Memory B cell (primary cell): Measurements from ENCODE around the gene RRP1.
"Not testable (repeated sequence)": the region's sequence is repeated elsewhere in the genome, so short reads cannot be mapped to it uniquely, and the experiment has no call there.

Experiments
- ATAC-seq: fragments of 150-1000 bp; cut with Tn5 transposase; 2 replicates; pipeline ENCODE4 v1.10.0; 2021; ENCODE audit warnings: low read depth, mild to moderate bottlenecking, moderate library complexity
- DNase-seq, 2 donors: peaks; one replicate each; pipeline ENCODE4 v3.0.0; 2022; ENCODE audit warnings: low spot score in 2 of 2
- H3K27ac Mint-ChIP-seq: one replicate; pipeline ENCODE4 v1.8.0; 2022; ENCODE audit warnings: mild to moderate bottlenecking, moderate library complexity, mixed read lengths
- H3K27me3 Mint-ChIP-seq: one replicate; pipeline ENCODE4 v1.8.0; 2022; ENCODE audit warnings: mixed read lengths
- H3K36me3 Mint-ChIP-seq: one replicate; pipeline ENCODE4 v1.8.0; 2022; ENCODE audit warnings: mild to moderate bottlenecking, mixed read lengths
- H3K4me1 Mint-ChIP-seq: one replicate; pipeline ENCODE4 v1.8.0; 2022; ENCODE audit warnings: mixed read lengths
- H3K4me3 Mint-ChIP-seq: one replicate; pipeline ENCODE4 v1.8.0; 2022; ENCODE audit warnings: mild to moderate bottlenecking, moderate library complexity, mixed read lengths
- H3K9me3 Mint-ChIP-seq: one replicate; pipeline ENCODE4 v1.8.0; 2022; ENCODE audit warnings: mixed read lengths

The RRP1 gene

DNA sequence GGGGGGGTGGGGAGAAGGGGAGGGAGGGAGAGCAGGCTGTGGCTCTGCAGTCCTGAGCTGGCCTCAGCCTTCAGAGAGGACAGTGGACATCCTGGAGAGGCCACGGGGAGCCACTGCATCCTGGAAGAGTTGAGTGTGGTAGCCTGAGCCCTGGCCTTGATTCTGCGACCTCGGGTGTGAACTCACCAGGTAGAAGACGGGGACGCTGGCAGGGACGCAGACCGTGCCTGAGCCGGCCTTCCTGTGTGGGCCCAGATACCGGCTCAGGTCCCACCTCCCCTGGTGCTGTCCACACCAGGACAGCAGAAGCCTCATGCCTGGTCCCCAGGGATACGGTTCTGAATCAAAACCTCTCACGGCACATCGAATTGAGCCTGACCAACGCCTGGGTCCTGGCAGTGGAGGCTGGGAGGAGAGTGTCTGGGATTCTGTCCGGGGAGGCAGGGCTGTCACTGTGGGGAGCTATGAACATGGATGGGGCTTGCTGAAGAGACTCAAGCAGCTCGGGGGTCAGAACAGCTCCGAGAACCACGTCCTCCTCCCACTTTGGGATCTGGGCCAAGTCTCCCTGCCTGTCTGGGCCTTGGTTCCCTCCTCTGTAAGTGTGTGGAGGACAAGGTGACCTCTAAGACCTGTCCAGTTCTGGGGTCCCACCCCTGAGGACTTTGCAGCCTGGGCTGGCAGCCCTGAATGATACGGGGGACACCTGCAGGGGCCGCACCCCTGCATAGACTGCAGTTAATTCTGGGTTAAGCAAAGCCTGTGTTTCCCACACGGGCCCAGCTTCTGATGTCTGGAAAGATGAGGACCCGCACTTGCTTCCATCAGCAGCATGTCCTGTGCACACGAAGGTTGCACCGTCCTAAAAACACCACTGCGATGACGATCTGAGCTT is 30.4 kb downstream of the RRP1 start:
- peaks cover 7% of the 10 kb centered on the region for H3K36me3 Mint-ChIP-seq
- no peak overlapping the region for H3K27ac Mint-ChIP-seq

DNA sequence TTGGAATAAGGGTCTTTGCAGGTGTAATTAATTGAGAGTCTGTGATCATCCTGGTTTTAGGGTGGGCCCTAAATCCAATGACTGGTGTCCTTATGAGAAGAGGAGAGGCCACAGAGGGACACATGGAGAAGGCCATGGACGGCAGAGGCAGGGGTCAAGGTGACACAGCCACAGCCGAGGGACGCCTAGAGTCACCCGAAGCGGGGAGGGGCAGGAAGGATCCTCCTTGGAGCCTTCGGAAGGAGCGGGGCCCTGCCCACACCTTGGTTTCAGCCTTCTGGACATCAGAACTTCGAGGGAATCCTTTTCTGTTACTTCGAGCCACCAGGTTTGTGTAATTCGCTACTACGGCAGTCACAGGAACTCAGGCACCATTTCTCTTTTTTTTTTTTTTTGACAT is 31.1 kb downstream of the RRP1 start:
- Mint-ChIP-seq H3K4me1 (no peaks in the 10 kb centered on the region), H3K4me3 (no peak overlapping the region), H3K36me3 (peaks cover 5% of the 10 kb centered on the region), H3K27me3 (peaks cover 6% of the 10 kb centered on the region), H3K9me3 (peaks cover 5% of the 10 kb centered on the region), H3K27ac (no peak overlapping the region)
- DNase-seq, result no peak
- no peak for ATAC-seq

More for the DNA sequence above, 30.4 kb downstream of the RRP1 start:
- Mint-ChIP-seq H3K4me3 (no peak overlapping the region), H3K9me3 (peaks cover 5% of the 10 kb centered on the region), H3K27me3 (peaks cover 8% of the 10 kb centered on the region), H3K4me1 (peaks cover 2% of the 10 kb centered on the region)
- ATAC-seq (no peak), DNase-seq (no peak)

DNA sequence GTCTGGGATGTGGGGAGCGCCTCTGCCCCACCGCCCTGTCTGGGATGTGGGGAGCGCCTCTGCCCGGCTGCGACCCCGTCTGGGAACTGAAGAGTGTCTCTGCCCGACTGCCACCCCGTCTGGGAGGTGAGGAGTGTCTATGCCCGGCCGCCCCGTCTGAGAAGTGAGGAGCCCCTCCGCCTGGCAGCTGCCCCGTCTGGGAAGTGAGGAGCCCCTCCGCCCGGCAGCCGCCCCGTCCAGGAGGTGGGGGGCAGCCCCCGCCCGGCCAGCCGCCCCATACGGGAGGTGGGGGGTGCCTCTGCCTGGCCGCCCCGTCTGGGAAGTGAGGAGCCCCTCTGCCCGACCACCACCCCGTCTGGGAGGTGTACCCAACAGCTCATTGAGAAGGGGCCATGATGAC is 32.8 kb downstream of the RRP1 start:
- H3K4me3 Mint-ChIP-seq, result not testable (repeated sequence)

DNA sequence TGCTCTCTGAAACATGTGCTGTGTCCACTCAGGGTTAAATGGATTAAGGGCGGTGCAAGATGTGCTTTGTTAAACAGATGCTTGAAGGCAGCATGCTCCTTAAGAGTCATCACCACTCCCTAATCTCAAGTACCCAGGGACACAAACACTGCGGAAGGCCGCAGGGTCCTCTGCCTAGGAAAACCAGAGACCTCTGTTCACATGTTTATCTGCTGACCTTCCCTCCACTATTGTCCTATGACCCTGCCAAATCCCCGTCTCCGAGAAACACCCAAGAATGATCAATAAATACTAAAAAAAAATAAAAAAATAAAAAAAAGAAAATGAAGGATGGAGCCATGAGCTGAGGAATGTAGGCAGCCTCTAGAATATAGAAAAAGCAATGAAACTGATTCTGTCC is 33.4 kb downstream of the RRP1 start:
- H3K4me1 Mint-ChIP-seq, H3K27ac Mint-ChIP-seq, H3K9me3 Mint-ChIP-seq, H3K27me3 Mint-ChIP-seq, H3K4me3 Mint-ChIP-seq, ATAC-seq, H3K36me3 Mint-ChIP-seq, DNase-seq: not testable (repeated sequence)

More for the DNA sequence above, 32.8 kb downstream of the RRP1 start:
- not testable (repeated sequence) for H3K27ac Mint-ChIP-seq, H3K9me3 Mint-ChIP-seq, ATAC-seq, H3K27me3 Mint-ChIP-seq, DNase-seq, H3K4me1 Mint-ChIP-seq, H3K36me3 Mint-ChIP-seq

DNA sequence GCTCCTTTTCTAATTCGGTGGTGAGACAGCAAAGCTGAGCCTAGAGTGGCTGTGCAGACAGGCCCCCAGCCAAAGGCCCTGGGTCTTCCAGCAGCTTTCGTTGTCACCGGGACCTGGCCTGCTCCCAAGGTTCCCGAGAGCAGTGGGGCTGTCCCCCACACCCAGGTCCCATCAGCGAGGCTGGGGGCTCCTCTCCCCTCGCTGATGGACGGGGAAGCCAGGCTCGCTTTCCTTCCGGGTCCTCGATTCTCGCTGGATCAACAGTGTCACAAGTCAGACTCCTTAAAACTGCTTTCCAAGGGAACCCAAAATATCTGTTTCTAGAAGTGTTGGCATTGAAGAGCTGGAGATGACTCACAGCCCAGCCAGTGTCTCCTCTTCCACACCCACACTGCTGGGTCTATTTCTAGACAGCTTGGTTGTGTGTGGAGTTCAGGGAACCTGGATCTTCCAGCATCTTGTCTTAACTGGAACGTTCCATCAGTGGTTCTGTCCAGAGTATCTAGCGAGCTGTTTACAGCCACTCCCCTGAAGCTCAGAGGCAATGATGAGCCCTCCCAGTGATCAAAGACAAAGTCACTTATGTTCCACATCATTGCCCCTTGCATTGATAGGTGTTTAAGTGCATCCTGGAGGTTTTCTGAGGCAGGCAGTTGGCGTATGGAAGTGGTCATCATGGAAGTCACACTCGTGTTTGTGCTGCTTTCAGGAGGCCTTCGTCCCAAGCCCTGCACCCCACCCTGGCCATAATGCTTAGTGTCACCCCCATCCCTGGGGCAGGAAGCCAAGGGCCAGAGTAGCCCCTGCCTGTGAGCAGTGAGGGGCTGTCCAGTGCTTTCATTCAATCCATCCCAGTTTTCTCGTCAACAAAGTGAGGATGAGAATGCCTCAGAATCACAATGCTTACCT is 35.2 kb downstream of the RRP1 start:
- no peak for DNase-seq
- no peak overlapping the region for H3K4me3 Mint-ChIP-seq
- H3K36me3 Mint-ChIP-seq, result no peaks in the 10 kb centered on the region
- ATAC-seq, result no peak
- H3K9me3 Mint-ChIP-seq, result no peaks in the 10 kb centered on the region
- H3K27me3 Mint-ChIP-seq, result peaks cover 3% of the 10 kb centered on the region
- H3K27ac Mint-ChIP-seq, result no peak overlapping the region
- no peaks in the 10 kb centered on the region for H3K4me1 Mint-ChIP-seq

DNA sequence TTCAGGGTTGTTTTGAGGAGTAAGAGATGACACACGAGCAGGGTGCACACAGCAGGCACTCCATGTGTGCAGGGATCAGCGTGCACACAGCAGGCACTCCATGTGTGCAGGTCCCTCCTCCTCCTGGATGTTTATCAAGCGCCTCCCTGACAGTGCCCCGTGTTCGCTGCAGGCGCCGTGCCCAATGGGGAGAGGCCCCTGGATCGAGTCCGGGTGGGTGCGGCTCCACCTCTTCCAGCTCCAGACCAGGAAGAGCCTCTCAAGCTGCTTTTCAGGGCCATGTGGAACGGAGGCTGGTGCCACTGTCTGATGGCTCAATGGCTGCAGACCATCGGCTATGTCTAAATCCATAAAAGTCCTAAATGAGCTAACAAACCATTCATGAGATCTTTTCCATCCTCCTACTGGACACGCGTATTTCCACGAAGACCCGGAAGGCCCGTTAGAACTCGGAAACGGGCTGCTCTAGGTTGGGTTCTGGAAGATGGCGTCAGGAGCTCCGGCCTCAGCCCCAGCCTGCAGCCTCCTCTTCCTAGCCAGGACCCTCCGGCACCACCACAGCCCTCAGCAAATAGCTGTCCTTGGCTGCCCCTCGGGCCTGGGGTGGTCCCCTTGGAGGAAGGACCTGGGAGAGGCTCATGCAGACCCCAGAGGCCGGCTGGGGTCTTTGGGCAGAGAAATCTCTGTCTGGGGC is 36.0 kb downstream of the RRP1 start:
- H3K4me3 Mint-ChIP-seq, result no peak overlapping the region
- H3K36me3 Mint-ChIP-seq, result no peaks in the 10 kb centered on the region
- ATAC-seq, result no peak
- H3K27me3 Mint-ChIP-seq, result peaks cover 3% of the 10 kb centered on the region
- no peaks in the 10 kb centered on the region for H3K4me1 Mint-ChIP-seq
- H3K9me3 Mint-ChIP-seq, result no peaks in the 10 kb centered on the region
- DNase-seq, result no peak
- H3K27ac Mint-ChIP-seq, result no peak overlapping the region

DNA sequence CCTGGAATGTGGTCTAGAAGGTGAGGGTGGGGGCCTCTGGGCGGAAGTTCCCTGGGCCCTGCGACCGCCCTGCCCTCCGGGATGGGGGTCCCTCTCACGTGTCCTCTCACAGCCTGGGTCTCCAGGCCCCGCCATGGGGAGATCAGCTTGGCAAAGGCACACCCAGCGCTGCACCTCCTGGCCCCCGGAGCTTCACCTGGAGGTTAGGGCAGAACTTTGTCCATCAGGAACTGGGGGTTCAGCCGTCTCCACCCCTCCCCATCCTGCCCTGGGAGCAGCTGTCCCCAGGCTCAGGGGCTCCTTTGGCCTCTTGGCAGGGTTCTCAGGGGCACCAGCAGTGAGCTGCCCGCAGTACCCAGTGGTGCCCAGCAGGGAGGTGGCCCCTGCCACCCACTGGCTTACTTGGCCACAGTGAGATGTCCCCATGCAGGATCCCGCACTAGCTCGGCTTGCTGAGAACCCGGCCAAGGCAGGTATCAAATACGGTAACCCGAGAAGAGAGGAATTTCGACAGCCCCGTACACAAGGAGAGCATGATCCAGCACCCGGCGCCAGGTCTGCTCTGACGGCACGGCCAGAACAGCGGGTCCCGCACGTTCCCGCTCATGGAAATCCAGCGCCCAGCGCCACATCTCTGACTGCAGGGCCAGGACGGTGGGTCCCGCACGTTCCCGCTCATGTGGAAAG is 36.7 kb downstream of the RRP1 start:
- H3K36me3 Mint-ChIP-seq, result no peaks in the 10 kb centered on the region
- H3K4me3 Mint-ChIP-seq, result no peak overlapping the region
- DNase-seq, result no peak
- no peak overlapping the region for H3K27ac Mint-ChIP-seq
- H3K9me3 Mint-ChIP-seq, result no peaks in the 10 kb centered on the region
- peaks cover 5% of the 10 kb centered on the region for H3K27me3 Mint-ChIP-seq
- no peaks in the 10 kb centered on the region for H3K4me1 Mint-ChIP-seq
- no peak for ATAC-seq

DNA sequence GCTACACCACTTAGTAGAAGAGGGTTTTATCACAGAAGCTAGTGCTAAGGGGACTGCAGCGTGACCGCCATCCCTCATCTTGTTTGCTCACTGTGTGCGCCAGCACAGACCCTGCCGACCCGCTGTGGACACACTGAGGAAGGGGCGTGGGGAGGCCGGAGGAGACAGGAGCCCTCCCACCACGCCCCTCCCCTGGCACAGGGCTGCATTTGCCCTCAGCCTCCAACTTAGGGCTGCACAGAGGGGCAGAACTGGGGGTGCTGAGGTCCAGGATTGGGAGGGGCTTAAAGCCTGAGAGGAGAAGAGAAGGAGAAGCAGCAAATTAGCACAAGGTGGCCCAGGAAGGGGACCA is 37.2 kb downstream of the RRP1 start:
- Mint-ChIP-seq H3K9me3 (no peaks in the 10 kb centered on the region), H3K36me3 (no peaks in the 10 kb centered on the region), H3K4me3 (no peak overlapping the region), H3K27ac (no peak overlapping the region), H3K4me1 (no peaks in the 10 kb centered on the region), H3K27me3 (peaks cover 6% of the 10 kb centered on the region)
- DNase-seq, result no peak
- ATAC-seq, result no peak

DNA sequence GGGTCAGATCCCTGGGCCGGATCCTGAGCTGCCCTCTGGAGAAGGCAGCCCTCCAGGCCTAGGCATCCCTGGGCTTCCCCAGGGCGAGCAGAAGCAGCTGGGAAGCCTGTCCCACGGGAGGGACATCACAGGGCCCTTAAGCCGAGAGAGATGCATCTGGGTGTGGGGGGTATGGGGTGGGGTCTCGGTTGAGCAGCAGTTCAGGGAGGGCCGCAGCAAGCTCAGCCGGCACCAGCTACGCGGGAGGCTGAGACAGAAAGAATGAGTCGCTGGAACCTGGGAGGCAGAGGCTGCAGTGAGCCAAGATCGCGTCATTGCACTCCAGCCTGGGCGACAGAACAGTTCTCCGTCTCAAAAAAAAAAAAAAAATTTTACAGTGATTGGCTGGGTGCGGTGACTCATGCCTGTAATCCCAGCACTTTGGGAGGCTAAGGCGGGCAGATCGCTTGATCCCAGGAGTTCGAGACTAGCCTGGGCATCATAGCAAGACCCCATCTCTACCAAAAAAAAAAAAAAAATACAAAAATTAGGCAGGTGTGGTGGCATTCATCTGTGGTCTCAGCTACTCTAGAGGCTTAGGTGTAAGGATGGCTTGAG is 37.7 kb downstream of the RRP1 start:
- no peaks in the 10 kb centered on the region for H3K9me3 Mint-ChIP-seq
- DNase-seq (no peak), ATAC-seq (no peak)
- peaks cover 7% of the 10 kb centered on the region for H3K27me3 Mint-ChIP-seq
- no peak overlapping the region for H3K4me3 Mint-ChIP-seq
- H3K4me1 Mint-ChIP-seq, result no peaks in the 10 kb centered on the region
- H3K27ac Mint-ChIP-seq, result no peak overlapping the region
- H3K36me3 Mint-ChIP-seq, result no peaks in the 10 kb centered on the region

DNA sequence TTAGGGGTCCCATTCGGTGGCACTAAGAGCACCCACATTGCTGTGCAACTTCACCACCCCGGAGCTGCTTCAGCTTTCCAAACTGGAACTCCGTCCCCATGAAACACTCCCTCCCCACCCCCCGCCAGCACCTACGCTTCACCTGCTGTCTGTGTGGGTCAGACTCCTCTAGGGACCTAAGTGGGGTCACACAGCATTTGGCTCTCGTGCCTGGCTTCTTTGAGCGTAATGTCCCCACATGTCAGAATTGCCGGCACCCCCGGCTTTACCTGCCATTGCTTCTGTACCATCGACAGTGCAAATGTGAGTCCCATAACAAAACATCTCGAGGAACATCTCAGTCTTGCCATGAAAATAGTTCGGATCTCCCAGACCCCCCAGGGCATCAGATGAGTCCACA is 39.8 kb downstream of the RRP1 start:
- no peaks in the 10 kb centered on the region for H3K4me1 Mint-ChIP-seq
- no peak overlapping the region for H3K4me3 Mint-ChIP-seq
- H3K27me3 Mint-ChIP-seq, result peaks cover 17% of the 10 kb centered on the region
- ATAC-seq (no peak), DNase-seq (no peak)
- H3K36me3 Mint-ChIP-seq, result peaks cover 2% of the 10 kb centered on the region
- H3K9me3 Mint-ChIP-seq, result no peaks in the 10 kb centered on the region
- H3K27ac Mint-ChIP-seq, result no peak overlapping the region

DNA sequence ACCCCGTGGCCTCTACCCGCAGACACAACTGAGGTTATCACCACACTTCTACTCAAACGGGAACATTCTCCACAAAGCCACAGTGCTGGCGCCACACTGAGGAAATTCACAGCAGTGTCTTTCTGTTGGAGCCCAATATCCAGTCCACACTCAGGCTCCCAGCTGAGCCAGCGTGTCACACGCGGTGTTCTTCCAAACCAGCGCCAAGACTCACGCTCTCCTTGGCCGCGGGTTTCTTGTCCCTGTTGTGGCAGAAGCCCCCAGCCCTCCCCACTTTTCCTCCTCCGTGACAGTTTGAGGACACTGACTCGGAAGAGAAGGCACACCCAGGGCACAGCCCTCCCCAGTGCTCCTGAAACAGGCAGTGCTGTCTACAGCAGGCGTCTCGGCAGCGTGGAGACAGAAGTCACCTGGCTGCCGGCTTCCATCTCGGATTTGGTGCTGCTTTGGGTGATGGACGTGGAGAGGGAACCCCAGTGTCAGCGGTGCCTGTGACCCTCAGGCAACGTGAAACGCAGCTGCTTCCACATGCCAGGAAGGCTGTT is 40.3 kb downstream of the RRP1 start:
- Mint-ChIP-seq H3K27ac (no peak overlapping the region), H3K9me3 (no peaks in the 10 kb centered on the region), H3K36me3 (peaks cover 2% of the 10 kb centered on the region), H3K4me3 (no peak overlapping the region), H3K4me1 (no peaks in the 10 kb centered on the region), H3K27me3 (peaks cover 19% of the 10 kb centered on the region)
- DNase-seq (no peak), ATAC-seq (no peak)

DNA sequence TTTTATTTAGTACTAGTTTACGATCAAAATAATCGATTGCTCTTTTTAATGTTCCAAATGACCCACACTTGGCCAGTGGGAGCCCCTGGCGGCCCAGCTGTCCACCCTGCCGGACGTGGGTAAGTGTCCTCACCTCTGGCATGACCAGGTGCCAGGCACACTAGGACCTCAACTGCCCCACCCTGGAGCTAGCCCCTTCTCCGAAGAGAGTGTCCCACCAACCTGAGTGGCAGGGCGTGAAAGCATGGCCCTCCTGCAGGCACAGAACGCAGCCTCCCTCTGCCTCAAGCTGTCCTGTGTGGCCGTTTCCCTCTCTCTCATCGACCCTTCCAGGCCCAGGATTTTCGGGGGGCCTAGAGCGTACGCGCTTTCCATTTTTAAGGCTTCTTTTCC is 42.8 kb downstream of the RRP1 start:
- no peak overlapping the region for H3K27ac Mint-ChIP-seq
- H3K4me3 Mint-ChIP-seq, result no peak overlapping the region
- H3K4me1 Mint-ChIP-seq, result no peaks in the 10 kb centered on the region
- ATAC-seq, result no peak
- H3K27me3 Mint-ChIP-seq, result peaks cover 25% of the 10 kb centered on the region
- peaks cover 2% of the 10 kb centered on the region for H3K36me3 Mint-ChIP-seq
- no peaks in the 10 kb centered on the region for H3K9me3 Mint-ChIP-seq
- DNase-seq, result no peak

DNA sequence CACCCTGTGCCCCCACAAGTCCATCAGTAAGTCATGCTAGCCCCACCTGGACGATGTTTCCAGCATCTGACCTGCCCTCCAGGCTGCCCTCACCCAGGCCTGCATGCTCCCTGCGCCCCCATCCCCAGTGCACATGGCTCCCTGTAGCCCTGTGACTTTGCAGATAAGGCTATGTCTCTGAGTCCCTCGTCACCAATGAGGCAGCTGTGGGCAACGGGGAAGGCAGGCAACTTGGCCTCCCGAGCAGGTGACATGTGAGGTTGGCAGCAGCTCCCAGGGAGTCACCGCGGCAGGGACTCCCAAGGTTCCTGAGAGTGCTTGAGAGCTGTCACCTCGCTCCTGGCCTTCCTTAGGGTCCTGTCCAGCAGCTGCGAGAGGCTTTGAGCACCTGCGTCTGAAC is 43.3 kb downstream of the RRP1 start:
- DNase-seq (no peak), ATAC-seq (no peak)
- H3K27ac Mint-ChIP-seq, result no peak overlapping the region
- no peaks in the 10 kb centered on the region for H3K9me3 Mint-ChIP-seq
- H3K4me1 Mint-ChIP-seq, result no peaks in the 10 kb centered on the region
- peaks cover 2% of the 10 kb centered on the region for H3K36me3 Mint-ChIP-seq
- H3K4me3 Mint-ChIP-seq, result no peak overlapping the region
- peaks cover 27% of the 10 kb centered on the region for H3K27me3 Mint-ChIP-seq
